SK-N-MC (cell line): ENCODE data around the gene PEA15.
A peak's percentile ranks its signal among the peaks of the same experiment; 100 is the strongest.

Experiments
- DNase-seq: peaks from one replicate; pipeline ENCODE4 v3.0.0-alpha.2; 2011; ENCODE audit warnings: low read depth, low spot score
- H3K27ac ChIP-seq: fragments of 200-600 bp; sonication (generic); 2 replicates; pipeline ENCODE4 v1.5.1; 2016; ENCODE audit warnings: mixed run types
- H3K36me3 ChIP-seq: fragments of 200-600 bp; sonication (generic); 2 replicates; pipeline ENCODE4 v1.6.1; 2017; ENCODE audit warnings: antibody characterized with exemption, low read length, mixed read lengths; ENCODE audit not compliant: insufficient read depth
- H3K4me3 ChIP-seq: fragments of 200-600 bp; sonication (generic); 2 replicates; pipeline ENCODE4 v1.5.1; 2016
- H3K9ac ChIP-seq: fragments of 200-600 bp; sonication (generic); 2 replicates; pipeline ENCODE4 v1.8.0; 2017; ENCODE audit warnings: mixed run types, mixed read lengths; ENCODE audit not compliant: insufficient read length
- H3K9me3 ChIP-seq: fragments of 200-600 bp; sonication (generic); 2 replicates; pipeline ENCODE4 v1.6.1; 2017; ENCODE audit warnings: low read depth, mild to moderate bottlenecking, antibody characterized with exemption, low read length, moderate library complexity, mixed read lengths
- EZH2 ChIP-seq: fragments of 200-600 bp; sonication (generic); IDR thresholded peaks from one replicate; pipeline ENCODE4 v1.6.1; 2017; ENCODE audit warnings: antibody characterized with exemption
- FOXP2 ChIP-seq: optimal IDR thresholded peaks from 2 replicates; pipeline ENCODE3; 2011; ENCODE audit warnings: mild to moderate bottlenecking, moderate library complexity; ENCODE audit not compliant: insufficient read depth; ENCODE audit errors: extremely low read length, control extremely low read depth
- POLR2AphosphoS5 ChIP-seq: IDR thresholded peaks from 2 replicates; pipeline ENCODE4 v1.6.1; 2012; ENCODE audit warnings: mild to moderate bottlenecking, low read depth, low read length, borderline replicate concordance

PEA15 gene, protein sequence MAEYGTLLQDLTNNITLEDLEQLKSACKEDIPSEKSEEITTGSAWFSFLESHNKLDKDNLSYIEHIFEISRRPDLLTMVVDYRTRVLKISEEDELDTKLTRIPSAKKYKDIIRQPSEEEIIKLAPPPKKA

DNA sequence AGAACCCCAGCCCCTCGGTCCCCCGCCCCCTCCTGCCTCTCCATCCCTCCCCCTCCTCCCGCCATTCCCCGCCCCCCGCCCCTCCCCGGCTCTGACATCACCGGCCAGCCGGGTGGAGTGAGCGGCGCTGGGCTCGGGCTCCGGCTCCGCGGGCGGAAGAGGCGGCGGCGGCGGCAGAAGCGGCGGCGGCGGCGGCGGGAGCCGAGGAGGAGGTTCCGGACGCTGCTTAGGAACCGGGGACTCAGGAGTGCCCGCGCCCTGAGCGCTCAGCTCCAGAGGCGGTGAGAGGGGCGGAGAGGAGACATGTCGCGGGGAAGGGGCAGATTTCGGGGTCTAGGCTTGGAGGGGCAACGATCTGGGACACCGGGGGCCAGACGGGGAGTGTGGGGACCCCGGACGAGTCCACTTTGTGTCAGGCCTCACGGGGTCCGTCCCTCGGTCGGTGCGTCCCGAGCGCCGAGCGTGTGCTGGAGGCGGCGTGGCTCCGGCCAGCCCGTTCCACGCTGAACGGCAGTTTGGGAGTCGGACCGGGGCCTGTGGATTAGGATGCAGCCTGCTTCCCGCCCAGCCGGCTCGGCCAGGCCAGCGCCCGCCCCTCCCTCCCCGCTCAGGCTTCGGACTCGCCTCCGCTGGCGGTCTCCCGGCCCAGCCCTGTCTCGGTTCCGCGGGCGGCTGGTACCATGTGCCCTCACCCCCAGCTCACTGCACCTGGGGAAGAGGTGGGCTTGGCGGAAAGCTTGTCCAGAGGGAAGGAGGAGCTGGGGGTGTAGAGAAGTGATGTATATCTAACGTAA, at the start of gene PEA15:
Gene PEA15 (plus strand): TSS at position 143 of the 794 bp plus-strand sequence. CDS start 6,161 bp downstream, outside the sequence.
- Histone ChIP-seq H3K36me3 (peaks cover 4% of the 10 kb centered on the region; the same call in 1 of the 2 replicates), H3K9me3 (no peaks in the 10 kb centered on the region), H3K9ac (peak within 1 kb of the TSS; percentile 94), H3K4me3 (peak within 1 kb of the TSS; percentile 94), H3K27ac (no peak within 1 kb of the TSS)
- TF ChIP-seq FOXP2 (no peak), EZH2 (no peak), POLR2AphosphoS5 (no peak)
- no peak for DNase-seq

DNA sequence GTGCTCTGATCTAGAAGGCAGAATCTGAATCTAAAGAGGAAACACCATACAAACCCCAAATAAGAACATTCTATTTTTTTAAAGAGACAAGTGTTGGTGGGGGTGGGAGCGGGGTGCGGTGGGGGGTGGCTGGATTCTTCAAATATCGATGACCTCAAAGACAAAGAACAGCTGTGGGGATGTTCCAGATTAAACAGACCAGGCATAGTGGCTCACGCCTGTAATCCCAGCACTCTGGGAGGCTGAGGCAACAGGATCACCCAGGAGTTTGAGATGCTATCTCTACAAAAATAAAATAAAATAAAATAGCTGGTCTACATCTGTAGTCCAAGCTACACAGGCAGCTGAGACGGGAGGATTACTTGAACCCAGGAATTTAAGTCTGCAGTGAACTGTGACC, 48.8 kb upstream of the PEA15 start:
- H3K9ac ChIP-seq: no peak overlapping the region
- DNase-seq: no peak
- TF ChIP-seq POLR2AphosphoS5: no peak
- TF ChIP-seq FOXP2: no peak
- TF ChIP-seq EZH2: no peak

DNA sequence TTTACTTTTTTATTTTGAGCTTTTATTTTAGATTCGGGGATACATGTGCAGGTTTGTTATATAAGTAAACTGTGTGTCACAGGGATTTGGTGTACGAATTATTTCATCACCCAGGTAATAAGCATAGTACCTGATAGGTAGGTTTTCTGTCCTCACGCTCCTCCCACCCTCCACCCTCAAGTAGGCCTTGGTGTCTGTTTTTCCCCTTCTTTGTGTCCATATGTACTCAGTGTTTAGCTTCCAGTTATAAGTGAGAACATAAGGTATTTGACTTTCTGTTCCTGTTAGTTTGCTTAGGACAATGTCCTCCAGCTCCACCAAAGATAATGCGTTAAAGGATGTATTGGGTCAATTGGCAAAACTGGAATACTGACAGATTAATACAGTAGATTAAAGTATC, 48.0 kb upstream of the PEA15 start:
- TF ChIP-seq EZH2 (no peak), FOXP2 (no peak), POLR2AphosphoS5 (no peak)
- no peak overlapping the region for H3K9ac ChIP-seq
- no peak for DNase-seq
- no peaks in the 10 kb centered on the region for H3K36me3 ChIP-seq
- H3K27ac ChIP-seq: no peak overlapping the region
- no peak overlapping the region for H3K4me3 ChIP-seq
- no peaks in the 10 kb centered on the region for H3K9me3 ChIP-seq

More for the DNA sequence above, 48.8 kb upstream of the PEA15 start:
- no peaks in the 10 kb centered on the region for H3K36me3 ChIP-seq
- no peaks in the 10 kb centered on the region for H3K9me3 ChIP-seq
- no peak overlapping the region for H3K4me3 ChIP-seq
- no peak overlapping the region for H3K27ac ChIP-seq

DNA sequence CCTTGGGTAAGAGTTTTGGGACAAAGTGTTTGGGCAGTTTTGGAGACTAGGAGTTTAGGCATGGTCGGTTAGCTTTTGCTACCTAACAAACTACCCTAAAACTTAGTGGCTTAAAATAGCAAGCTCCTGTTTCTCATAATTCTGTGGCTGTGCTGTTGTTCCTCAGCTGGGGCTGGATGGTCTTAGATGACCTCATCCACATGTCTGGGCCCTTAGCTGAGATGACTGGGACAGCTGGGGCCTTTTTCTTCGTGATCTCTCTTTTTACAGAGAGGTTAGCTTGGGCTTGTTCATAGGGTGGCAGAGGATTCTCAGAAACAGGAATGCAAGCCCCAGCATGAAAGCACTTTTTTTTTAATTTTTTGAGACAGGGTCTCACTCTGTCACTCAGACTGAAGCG, 47.2 kb upstream of the PEA15 start:
- H3K27ac ChIP-seq: no peak overlapping the region
- H3K9ac ChIP-seq: no peak overlapping the region
- H3K9me3 ChIP-seq: no peaks in the 10 kb centered on the region
- H3K4me3 ChIP-seq: no peak overlapping the region
- TF ChIP-seq POLR2AphosphoS5 (no peak), EZH2 (no peak)
- no peak for DNase-seq
- no peaks in the 10 kb centered on the region for H3K36me3 ChIP-seq

DNA sequence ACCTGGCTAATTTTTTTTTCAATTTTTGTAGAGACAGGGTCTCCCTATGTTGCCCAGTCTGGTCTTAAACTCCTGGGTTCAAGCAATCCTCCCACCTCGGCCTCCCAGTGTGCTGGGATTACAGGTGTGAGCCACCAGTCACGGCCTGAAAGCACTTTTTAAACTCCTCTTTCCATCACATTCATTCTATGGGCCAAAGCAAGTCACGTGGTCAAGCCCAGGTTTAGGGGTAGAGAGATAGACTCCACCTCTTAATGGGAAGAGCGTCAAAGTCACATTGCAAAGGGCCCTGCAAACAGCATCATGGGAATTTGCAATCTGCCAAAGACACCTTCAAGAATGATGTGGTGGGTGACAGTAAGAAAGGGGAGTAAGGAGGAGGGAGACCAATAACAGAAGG, 46.6 kb upstream of the PEA15 start:
- no peak overlapping the region for H3K9ac ChIP-seq
- no peaks in the 10 kb centered on the region for H3K9me3 ChIP-seq
- DNase-seq: no peak
- H3K4me3 ChIP-seq: no peak overlapping the region
- TF ChIP-seq POLR2AphosphoS5 (no peak), EZH2 (no peak), FOXP2 (no peak)
- no peak overlapping the region for H3K27ac ChIP-seq
- no peaks in the 10 kb centered on the region for H3K36me3 ChIP-seq

DNA sequence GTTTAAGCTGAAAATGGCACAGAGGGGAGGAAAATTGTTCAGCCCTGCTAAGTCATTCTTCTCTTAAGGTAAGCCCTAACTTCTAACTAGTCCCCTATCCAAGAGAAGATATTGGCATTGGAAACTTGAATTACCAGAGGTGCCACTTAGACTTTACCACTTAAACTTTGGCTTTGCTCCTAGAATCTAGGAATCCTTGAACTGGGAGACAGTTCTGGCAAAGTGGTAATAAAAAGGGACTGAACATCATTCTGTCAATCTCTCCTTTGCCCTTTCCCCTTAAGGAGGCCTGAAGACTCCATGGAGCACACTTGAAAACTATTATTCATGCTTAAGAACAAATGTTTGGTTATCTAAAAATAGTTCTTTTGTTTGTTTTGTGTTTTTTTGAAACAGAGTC, 45.3 kb upstream of the PEA15 start:
- H3K9me3 ChIP-seq: no peaks in the 10 kb centered on the region
- no peak overlapping the region for H3K9ac ChIP-seq
- H3K36me3 ChIP-seq: no peaks in the 10 kb centered on the region
- no peak for DNase-seq
- H3K27ac ChIP-seq: no peak overlapping the region
- TF ChIP-seq EZH2 (no peak), FOXP2 (no peak), POLR2AphosphoS5 (no peak)
- H3K4me3 ChIP-seq: no peak overlapping the region

DNA sequence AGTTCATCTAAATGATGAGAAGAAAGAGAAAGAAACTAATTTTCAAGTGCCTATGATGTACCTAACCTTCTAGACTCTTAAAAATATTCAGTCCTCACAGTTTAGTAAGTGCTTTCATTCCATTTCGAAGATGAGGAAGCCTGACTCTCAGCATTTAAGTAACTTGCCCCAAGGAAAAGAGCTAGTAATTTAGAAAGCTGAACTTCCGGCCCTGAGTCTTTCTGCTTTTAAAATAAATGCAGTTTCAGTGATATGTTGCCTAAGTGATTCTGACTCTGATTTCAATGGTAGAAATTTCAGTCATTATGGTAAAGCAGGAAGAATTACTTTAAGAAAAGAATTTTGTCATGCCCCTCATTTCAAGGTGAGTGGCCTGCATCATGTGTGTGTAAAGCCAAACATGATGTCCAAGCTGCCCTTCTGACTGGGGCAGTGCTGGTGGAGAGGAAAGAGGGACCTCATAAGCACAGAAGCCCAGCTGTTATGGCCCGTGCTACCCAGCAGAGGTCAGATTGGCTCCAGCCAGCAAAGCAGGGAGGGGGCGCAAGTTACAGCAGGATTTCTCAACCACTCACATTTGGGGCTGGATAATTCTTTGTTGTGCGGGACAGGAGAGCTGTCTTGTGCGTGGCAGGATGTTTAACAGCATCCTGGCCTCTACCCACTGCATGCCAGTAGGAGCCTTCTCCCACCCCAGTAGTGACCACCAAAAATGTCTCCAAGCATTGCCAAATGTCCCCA, 43.0 kb upstream of the PEA15 start:
- H3K9ac ChIP-seq: no peak overlapping the region
- H3K9me3 ChIP-seq: no peaks in the 10 kb centered on the region
- no peak for DNase-seq
- H3K27ac ChIP-seq: no peak overlapping the region
- no peaks in the 10 kb centered on the region for H3K36me3 ChIP-seq
- TF ChIP-seq EZH2 (no peak), POLR2AphosphoS5 (no peak), FOXP2 (no peak)
- no peak overlapping the region for H3K4me3 ChIP-seq

DNA sequence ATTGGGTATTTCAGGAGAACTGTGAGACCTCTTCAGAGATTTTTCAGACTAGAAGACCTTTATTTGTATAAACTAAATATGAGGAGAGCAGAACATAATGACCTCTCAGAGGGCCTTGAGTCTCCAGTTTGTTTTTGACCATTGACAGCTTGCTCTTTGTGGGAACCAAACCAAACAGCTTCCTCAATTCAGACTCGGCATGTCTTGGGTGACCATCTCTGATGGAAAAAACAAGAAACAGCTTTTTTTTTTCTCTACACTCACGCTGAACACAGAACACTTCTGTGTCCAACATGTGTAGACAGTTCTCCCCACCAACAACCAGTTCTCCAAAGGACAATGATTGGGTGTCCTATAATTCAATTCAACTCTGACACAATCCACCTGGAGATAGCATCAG, 42.3 kb upstream of the PEA15 start:
- Histone ChIP-seq H3K9me3 (no peaks in the 10 kb centered on the region), H3K27ac (no peak overlapping the region), H3K4me3 (no peak overlapping the region), H3K9ac (no peak overlapping the region), H3K36me3 (no peaks in the 10 kb centered on the region)
- TF ChIP-seq FOXP2 (no peak), EZH2 (no peak), POLR2AphosphoS5 (no peak)
- no peak for DNase-seq

DNA sequence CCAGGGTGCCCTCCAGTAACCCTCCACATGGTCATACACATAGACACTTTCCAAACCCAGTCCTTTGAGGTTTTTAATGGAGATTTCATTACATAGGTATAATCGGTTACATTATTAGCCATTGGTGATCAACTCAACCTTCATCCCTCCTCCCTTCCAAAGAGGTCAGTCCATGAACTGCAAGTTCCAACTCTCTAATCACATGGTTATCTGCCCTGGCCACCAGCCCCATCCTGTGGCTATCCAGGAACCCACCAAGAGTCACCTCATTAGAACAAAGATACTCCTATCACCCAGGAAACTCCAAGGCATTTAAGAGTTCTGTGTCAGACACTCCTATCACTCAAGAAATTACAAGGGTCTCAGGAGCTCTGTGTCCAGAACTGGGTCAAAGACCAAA, 41.6 kb upstream of the PEA15 start:
- Histone ChIP-seq H3K27ac (no peak overlapping the region), H3K36me3 (no peaks in the 10 kb centered on the region), H3K9ac (no peak overlapping the region), H3K4me3 (no peak overlapping the region), H3K9me3 (no peaks in the 10 kb centered on the region)
- no peak for DNase-seq
- TF ChIP-seq EZH2 (no peak), FOXP2 (no peak), POLR2AphosphoS5 (no peak)
